Neural crest cell (in vitro differentiated cells): Measurements from ENCODE around the gene XRCC2. TPM values are rescaled to one million over a fixed set of nuclear protein-coding genes. Genes with fewer than 3 reads are reported as not detected.

Experiments
- DNase-seq: peaks from one replicate; pipeline ENCODE4 v3.0.0; 2021; ENCODE audit warnings: low read depth, mixed read lengths, low spot score
- H3K27ac Mint-ChIP-seq: one replicate; pipeline ENCODE4 v1.8.0; 2021; ENCODE audit warnings: mild to moderate bottlenecking, mixed read lengths; ENCODE audit not compliant: unreplicated experiment
- H3K27me3 Mint-ChIP-seq: 2 replicates; pipeline ENCODE4 v1.8.0; 2021; ENCODE audit warnings: low read depth, mild to moderate bottlenecking, mixed read lengths
- H3K36me3 Mint-ChIP-seq: 2 replicates; pipeline ENCODE4 v1.8.0; 2021; ENCODE audit warnings: low read depth, mild to moderate bottlenecking, mixed read lengths
- H3K4me1 Mint-ChIP-seq: 2 replicates; pipeline ENCODE4 v1.8.0; 2021; ENCODE audit warnings: mixed read lengths
- H3K4me3 Mint-ChIP-seq: one replicate; pipeline ENCODE4 v1.8.0; 2021; ENCODE audit warnings: mild to moderate bottlenecking, mixed read lengths
- H3K9me3 Mint-ChIP-seq: 2 replicates; pipeline ENCODE4 v1.8.0; 2021; ENCODE audit warnings: mixed read lengths
- CTCF ChIP-seq: fragments of 200-600 bp; sonication (generic); conservative IDR thresholded peaks from 2 replicates; pipeline ENCODE4 v1.5.0; 2021; ENCODE audit warnings: antibody characterized with exemption, mild to moderate bottlenecking
- total RNA-seq: library from RNA; stranded (reverse); gene quantifications from 2 replicates; pipeline ENCODE4 v1.2.1, GENCODE V29; 2021

XRCC2 gene
- total RNA-seq, 1 donor from 2014 or later: 28.2 TPM

- Mint-ChIP-seq H3K27ac (no peak overlapping the region), H3K4me3 (no peak overlapping the region), H3K36me3 (no peaks in the 10 kb centered on the region), H3K27me3 (no peaks in the 10 kb centered on the region), H3K4me1 (peaks cover 12% of the 10 kb centered on the region), H3K9me3 (no peaks in the 10 kb centered on the region)
- DNase-seq: no peak
- TF ChIP-seq CTCF: no peak
Measured at GRCh38 chr7:152596824-152597223, 79.1 kb downstream of the XRCC2 start.

Other genes with a start within 250 kb of the XRCC2 start
- 49.8 and 54.7 TPM in 2 replicates for gene KMT2C, start 240.1 kb downstream of the XRCC2 start, total RNA-seq
- gene ACTR3B, start 83.6 kb upstream of the XRCC2 start, total RNA-seq: 27.1 and 27.3 TPM in 2 replicates